HepG2 (cell line): ENCODE results near the gene NCBP2L.

ENCODE experiments used
- ATF7 ChIP-seq, 2 experiments: fragments of 450-650 bp in 1 of 2; sonication (generic) in 1 of 2; formaldehyde crosslinking in 1 of 2; IDR thresholded peaks; 2 replicates each; pipeline versions ENCODE4 v1.4.0 to v1.6.1; 2016 to 2020; ENCODE audit warnings: antibody characterized with exemption in 1 of 2, mild to moderate bottlenecking in 1 of 2, missing genetic modification reagents in 1 of 2
- CTCF ChIP-seq: sonication (generic); formaldehyde crosslinking; IDR thresholded peaks from 2 replicates; pipeline ENCODE4 v1.5.0; 2020; ENCODE audit warnings: mild to moderate bottlenecking, missing genetic modification reagents, moderate library complexity
- EZH2 ChIP-seq: conservative IDR thresholded peaks from 2 replicates; pipeline ENCODE4 v1.6.1; 2012; ENCODE audit warnings: mild to moderate bottlenecking, low read depth, low read length, moderate library complexity
- GATAD1 ChIP-seq: IDR thresholded peaks from 2 replicates; pipeline ENCODE4 v1.6.1; 2016; ENCODE audit warnings: missing genetic modification reagents, missing compliant biosample characterization
- MTA1 ChIP-seq: sonication (generic); formaldehyde crosslinking; IDR thresholded peaks from 2 replicates; pipeline ENCODE4 v1.4.0; 2020; ENCODE audit warnings: missing genetic modification reagents, mild to moderate bottlenecking, borderline replicate concordance
- SMC3 ChIP-seq: IDR thresholded peaks from 2 replicates; pipeline ENCODE4 v1.6.1; 2011; ENCODE audit warnings: low read length, improper control_type of control experiment
- SRSF4 ChIP-seq: fragments of 200-400 bp; formaldehyde crosslinking; IDR thresholded peaks from one replicate; pipeline ENCODE4 v1.6.1; 2018; ENCODE audit warnings: mild to moderate bottlenecking, low read depth, low read length, moderate library complexity; ENCODE audit not compliant: poor library complexity, severe bottlenecking
- ZBTB20 ChIP-seq: sonication (generic); formaldehyde crosslinking; IDR thresholded peaks from 2 replicates; pipeline ENCODE4 v1.8.1; 2023; ENCODE audit warnings: missing genetic modification reagents, low read depth, mild to moderate bottlenecking, borderline replicate concordance
- ZNF546 ChIP-seq: sonication (generic); formaldehyde crosslinking; conservative IDR thresholded peaks from 2 replicates; pipeline ENCODE4 v1.8.1; 2023; ENCODE audit warnings: mild to moderate bottlenecking, missing genetic modification reagents
- ZNF619 ChIP-seq: sonication (generic); formaldehyde crosslinking; IDR thresholded peaks from 2 replicates; pipeline ENCODE4 v1.4.0; 2020; ENCODE audit warnings: mild to moderate bottlenecking, missing genetic modification reagents
- ZNF720 ChIP-seq: sonication (generic); formaldehyde crosslinking; IDR thresholded peaks from 2 replicates; pipeline ENCODE4 v1.4.0; 2020; ENCODE audit warnings: missing genetic modification reagents
- ZSCAN25 ChIP-seq: sonication (generic); formaldehyde crosslinking; IDR thresholded peaks from 2 replicates; pipeline ENCODE4 v1.8.0; 2022; ENCODE audit warnings: mild to moderate bottlenecking, missing genetic modification reagents

- no peak for TF ChIP-seq CTCF (CRISPR knock-in tag)
- TF ChIP-seq EZH2 = no peak
- no peak for TF ChIP-seq ZNF720 (CRISPR knock-in tag)
- TF ChIP-seq SRSF4 = no peak
- TF ChIP-seq GATAD1 (CRISPR knock-in tag) = no peak
- TF ChIP-seq ATF7 (IDR thresholded peaks at IDR 0.05) = no peak
- no peak for TF ChIP-seq ATF7 (CRISPR knock-in tag; IDR thresholded peaks at IDR 0.05)
- no peak for TF ChIP-seq ZSCAN25 (CRISPR knock-in tag)
- TF ChIP-seq ZNF546 (CRISPR knock-in tag) = no peak
- TF ChIP-seq ZBTB20 (CRISPR knock-in tag) = no peak
- no peak for TF ChIP-seq MTA1 (CRISPR knock-in tag)
- TF ChIP-seq ZNF619 (CRISPR knock-in tag) = no peak
- TF ChIP-seq SMC3 = no peak
Observed at GRCh38 chrX:107755721-107756120, 21.8 kb upstream of the NCBP2L start.
